K562 (cell line): ENCODE measurements around the gene CLIC3. TPM values are rescaled to one million over a fixed set of nuclear protein-coding genes. Genes with fewer than 3 reads are reported as not detected.

Experiments
- ATAC-seq: fragments of 200-7000 bp; cut with Tn5 transposase; 3 replicates; pipeline ENCODE4 v1.9.1; 2020; ENCODE audit warnings: moderate library complexity
- BruUV-seq: library from RNA; stranded (reverse); fragments of 400-500 nt; replicated peaks from 2 replicates; lab custom pipeline; 2021; lab: Mats Ljungman, UMichigan
- CTCF ChIA-PET: fragments of 300-600 bp; formaldehyde crosslinking; extraction: SDS; loops from one replicate; lab custom pipeline; 2021; ENCODE audit warnings: low intra/inter-chr PET ratio; lab: Yijun Ruan, JAX
- POLR2A ChIA-PET: fragments of 300-600, 350-650 bp; sonication (Branson Sonifier 250); formaldehyde crosslinking; extraction: SDS; loops from one replicate; lab custom pipeline; 2021; ENCODE audit warnings: antibody characterized with exemption, inconsistent platforms; lab: Yijun Ruan, JAX
- DNase-seq, 4 experiments: peaks; one replicate each; pipeline versions ENCODE4 v3.0.0 to v3.0.0-alpha.2; 2011 to 2018; ENCODE audit warnings: low spot score in 3 of 4, mixed read lengths in 3 of 4; ENCODE audit errors: extremely low read depth in 1 of 4
- FAIRE-seq: peaks from 2 replicates; lab custom pipeline; 2011; peaks lifted over from hg19 to GRCh38; lab: Jason Lieb, UNC
- H2AFZ ChIP-seq: 2 replicates; pipeline ENCODE4 v1.6.0; 2011; ENCODE audit warnings: low read depth, low read length, control low read depth, inconsistent platforms
- H3K27ac ChIP-seq: fragments of 200-600 bp; 3 replicates; pipeline ENCODE4 v1.8.0; 2011; ENCODE audit warnings: low read depth, mild to moderate bottlenecking, control low read depth, inconsistent platforms, low read length, moderate library complexity, mixed read lengths; ENCODE audit errors: extremely low read depth
- H3K27me3 ChIP-seq, 2 experiments: fragments of 300-600 bp in 1 of 2; 2 replicates in 1 of 2; 3 replicates in 1 of 2; pipeline versions ENCODE4 v1.6.0 to v1.8.0; 2011; ENCODE audit warnings: inconsistent platforms in 2 of 2, low read length in 2 of 2, mild to moderate bottlenecking in 1 of 2, mixed read lengths in 1 of 2, moderate library complexity in 1 of 2; ENCODE audit not compliant: control insufficient read depth in 2 of 2, insufficient read depth in 2 of 2
- H3K36me3 ChIP-seq: fragments of 300-600 bp; 3 replicates; pipeline ENCODE4 v1.8.0; 2011; ENCODE audit warnings: mild to moderate bottlenecking, low read length, inconsistent platforms; ENCODE audit not compliant: control insufficient read depth, insufficient read depth
- H3K4me1 ChIP-seq, 2 experiments: fragments of 200-600 bp in 1 of 2; replicated peaks in 1 of 2; 2 replicates in 1 of 2; 3 replicates in 1 of 2; pipeline versions ENCODE4 v1.5.1 to v1.8.0; 2011; ENCODE audit warnings: inconsistent platforms in 2 of 2, low read length in 2 of 2, mild to moderate bottlenecking in 1 of 2, mixed read lengths in 1 of 2, moderate library complexity in 1 of 2; ENCODE audit not compliant: control insufficient read depth in 2 of 2, insufficient read depth in 2 of 2
- H3K4me2 ChIP-seq: 2 replicates; pipeline ENCODE4 v1.6.1; 2011; ENCODE audit warnings: low read length, control low read depth, inconsistent platforms, mixed read lengths; ENCODE audit not compliant: insufficient read depth
- H3K4me3 ChIP-seq: fragments of 200-600 bp; sonication (generic), shearing (Covaris generic); 2 replicates; pipeline ENCODE4 v1.5.1; 2016; ENCODE audit warnings: control low read depth, inconsistent platforms
- H3K79me2 ChIP-seq: fragments of 200-600 bp; 3 replicates; pipeline ENCODE4 v1.8.0; 2011; ENCODE audit warnings: low read length, inconsistent platforms; ENCODE audit not compliant: control insufficient read depth, insufficient read depth
- H3K9ac ChIP-seq, 2 experiments: 2 replicates each; pipeline versions ENCODE4 v1.6.0 to v1.6.1; 2011; ENCODE audit warnings: low read depth in 2 of 2, low read length in 2 of 2, control low read depth in 1 of 2, inconsistent platforms in 1 of 2, mild to moderate bottlenecking in 1 of 2, mixed read lengths in 1 of 2; ENCODE audit not compliant: insufficient read depth in 1 of 2
- H3K9me1 ChIP-seq: one replicate; pipeline ENCODE4 v1.6.0; 2011; ENCODE audit warnings: inconsistent platforms, mild to moderate bottlenecking, low read length, moderate library complexity; ENCODE audit not compliant: control insufficient read depth, insufficient read depth
- H3K9me3 ChIP-seq: replicated peaks from 2 replicates; pipeline ENCODE4 v1.5.1; 2011; ENCODE audit warnings: low read depth, low read length, inconsistent platforms; ENCODE audit not compliant: control insufficient read depth, insufficient read depth
- H4K20me1 ChIP-seq: replicated peaks from 2 replicates; pipeline ENCODE4 v1.6.1; 2011; ENCODE audit warnings: low read length, inconsistent platforms, mixed read lengths; ENCODE audit not compliant: control insufficient read depth, insufficient read depth
- ZBTB17 ChIP-seq: fragments of 450-650 bp; formaldehyde crosslinking; IDR thresholded peaks from 2 replicates; pipeline ENCODE4 v1.4.0; 2020; ENCODE audit warnings: mild to moderate bottlenecking
- WGBS: fragments of 100-300 bp; shearing (Covaris generic); methylation state at CpG from one replicate; pipeline ENCODE4 v1.1.6; 2016; ENCODE audit warnings: low coverage, mixed read lengths; ENCODE audit not compliant: insufficient coverage; ENCODE audit errors: missing lambda C conversion rate; 5-methylcytosine and 5-hydroxymethylcytosine counted together
- in situ Hi-C: fragments of 300-500 bp; cut with MboI; formaldehyde crosslinking; loops from 4 replicates; pipeline ENCODE4 v1.15.0; 2018; ENCODE audit warnings: inconsistent platforms, mixed read lengths
- intact Hi-C: fragments of 100-400 bp; cut with micrococcal nuclease; formaldehyde crosslinking; loops from 2 replicates; pipeline ENCODE4 v1.14.2; 2022
- polyA plus RNA-seq, 8 experiments: library from polyadenylated mRNA; depleted of rRNA in 4 of 8; stranded (reverse) in 5 of 8; unstranded in 3 of 8; fragments of >200 nt; fragmentation: Nextera tagmentation in 2 of 8; fragmentation: Illumina TruSeq in 1 of 8; extraction: Ambion mirVana in 2 of 8; extraction: Trizol in 1 of 8; gene quantifications; 2 replicates each; pipeline versions ENCODE4 v1.2.1 to v1.2.3, GENCODE V29; 2011 to 2014; ENCODE audit warnings: inconsistent platforms in 1 of 8, missing spikeins in 1 of 8
- total RNA-seq, 7 experiments: library from RNA; depleted of rRNA in 6 of 7; stranded (reverse); fragments of >200 nt in 6 of 7; fragmentation: Illumina TruSeq in 2 of 7; extraction: Trizol in 2 of 7; gene quantifications; 2 replicates each; pipeline versions ENCODE4 v1.2.1 to v1.2.3, GENCODE V29; 2011 to 2021; ENCODE audit warnings: low replicate concordance in 1 of 7
- TF ChIP-seq, protein P1 (sequence below): sonication (generic); formaldehyde crosslinking; IDR thresholded peaks from 2 replicates; pipeline ENCODE4 v1.8.1; 2023; ENCODE audit warnings: mild to moderate bottlenecking, missing genetic modification reagents

Gene CLIC3
- total and polyA plus RNA-seq, 9 of the 15 experiments (the other 6 are each of a cell fraction or from before 2014, with no cell fraction given), result 0.27 to 0.29 TPM; not detected in 7

DNA sequence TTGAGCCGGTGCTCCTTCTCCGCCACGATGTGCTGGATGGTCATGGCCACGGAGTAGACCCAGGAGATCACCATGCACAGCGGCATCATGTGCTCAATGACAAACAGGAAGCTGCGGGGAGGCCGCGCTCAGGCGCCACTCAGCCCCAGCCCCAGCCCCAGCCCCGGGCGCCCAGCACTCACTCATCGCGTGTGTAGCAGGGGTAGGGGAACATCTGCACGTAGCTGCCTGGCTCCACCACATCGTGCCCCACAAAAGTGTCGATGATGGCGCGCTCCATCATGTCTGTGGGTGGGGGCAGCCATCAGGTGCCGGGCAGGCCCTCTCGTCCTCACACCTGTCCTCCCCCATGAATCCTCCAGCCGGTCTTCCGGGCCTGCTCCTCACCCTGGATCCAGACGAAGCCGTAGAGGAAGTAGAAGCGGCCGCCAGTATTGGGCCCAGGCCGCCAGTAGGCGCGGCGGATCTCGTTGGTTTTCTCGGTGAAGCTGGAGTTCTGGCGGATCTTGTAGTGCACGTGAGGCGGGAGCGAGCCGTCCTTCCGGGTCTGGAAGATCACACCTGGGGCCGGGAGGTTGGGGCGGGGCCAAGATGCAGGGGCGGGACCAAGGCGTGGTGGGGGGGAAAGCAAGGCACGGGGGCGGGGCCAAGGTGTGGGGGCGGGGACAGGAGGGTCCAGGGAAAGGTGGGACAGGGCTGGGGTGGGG lies 21.6 kb upstream of the CLIC3 start:
- no peak overlapping the region for H3K9ac ChIP-seq
- H4K20me1 ChIP-seq, result 0 out of 2 replicates have a peak, but pooled peaks cover 5% of the 10 kb centered on the region
- peaks cover 4 to 74% of the 10 kb centered on the region in 2 experiments; a peak in 4 of 5 replicates for H3K4me1 ChIP-seq
- no peaks in the 10 kb centered on the region for H3K9me1 ChIP-seq
- no peak for TF ChIP-seq ZBTB17 (CRISPR knock-in tag)
- TF ChIP-seq, protein P1, sequence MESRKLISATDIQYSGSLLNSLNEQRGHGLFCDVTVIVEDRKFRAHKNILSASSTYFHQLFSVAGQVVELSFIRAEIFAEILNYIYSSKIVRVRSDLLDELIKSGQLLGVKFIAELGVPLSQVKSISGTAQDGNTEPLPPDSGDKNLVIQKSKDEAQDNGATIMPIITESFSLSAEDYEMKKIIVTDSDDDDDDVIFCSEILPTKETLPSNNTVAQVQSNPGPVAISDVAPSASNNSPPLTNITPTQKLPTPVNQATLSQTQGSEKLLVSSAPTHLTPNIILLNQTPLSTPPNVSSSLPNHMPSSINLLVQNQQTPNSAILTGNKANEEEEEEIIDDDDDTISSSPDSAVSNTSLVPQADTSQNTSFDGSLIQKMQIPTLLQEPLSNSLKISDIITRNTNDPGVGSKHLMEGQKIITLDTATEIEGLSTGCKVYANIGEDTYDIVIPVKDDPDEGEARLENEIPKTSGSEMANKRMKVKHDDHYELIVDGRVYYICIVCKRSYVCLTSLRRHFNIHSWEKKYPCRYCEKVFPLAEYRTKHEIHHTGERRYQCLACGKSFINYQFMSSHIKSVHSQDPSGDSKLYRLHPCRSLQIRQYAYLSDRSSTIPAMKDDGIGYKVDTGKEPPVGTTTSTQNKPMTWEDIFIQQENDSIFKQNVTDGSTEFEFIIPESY, result peak; percentile 94
- no peak for ATAC-seq
- H3K9me3 ChIP-seq, result no peaks in the 10 kb centered on the region
- H3K4me2 ChIP-seq, result no peak overlapping the region
- DNase-seq, result peak in 2 of 4 experiments; percentile 32 to 47
- no TSS peak for BruUV-seq
- no peak for FAIRE-seq
- no peak overlapping the region for H3K27ac ChIP-seq
- H2AFZ ChIP-seq, result no peak overlapping the region
- H3K79me2 ChIP-seq, result no peaks in the 10 kb centered on the region
- intact Hi-C loops, result no loop called here
- POLR2A ChIA-PET, result no interaction called here
- H3K4me3 ChIP-seq, result no peak overlapping the region
- 96% methylated on average over 22 of the region's 45 CpGs for WGBS
- CTCF ChIA-PET, result no interaction called here
- in situ Hi-C loops, result no loop called here
- no peaks in the 10 kb centered on the region for H3K27me3 ChIP-seq
- no peaks in the 10 kb centered on the region for H3K36me3 ChIP-seq
